OCI-LY3 (cell line): ENCODE data around the gene TTC22.

ENCODE experiments used
- EZH2phosphoT487 ChIP-seq: fragments of 200-600 bp; shearing (Covaris generic); IDR thresholded peaks from 2 replicates; pipeline ENCODE4 v1.6.1; 2018; ENCODE audit warnings: antibody characterized with exemption, mixed run types, low read depth
- TF ChIP-seq, protein P1 (sequence below): fragments of 200-600, 300-600 bp; sonication (generic); IDR thresholded peaks from 2 replicates; pipeline ENCODE4 v1.5.1; 2014; ENCODE audit warnings: antibody characterized with exemption, low read length, low read depth

DNA sequence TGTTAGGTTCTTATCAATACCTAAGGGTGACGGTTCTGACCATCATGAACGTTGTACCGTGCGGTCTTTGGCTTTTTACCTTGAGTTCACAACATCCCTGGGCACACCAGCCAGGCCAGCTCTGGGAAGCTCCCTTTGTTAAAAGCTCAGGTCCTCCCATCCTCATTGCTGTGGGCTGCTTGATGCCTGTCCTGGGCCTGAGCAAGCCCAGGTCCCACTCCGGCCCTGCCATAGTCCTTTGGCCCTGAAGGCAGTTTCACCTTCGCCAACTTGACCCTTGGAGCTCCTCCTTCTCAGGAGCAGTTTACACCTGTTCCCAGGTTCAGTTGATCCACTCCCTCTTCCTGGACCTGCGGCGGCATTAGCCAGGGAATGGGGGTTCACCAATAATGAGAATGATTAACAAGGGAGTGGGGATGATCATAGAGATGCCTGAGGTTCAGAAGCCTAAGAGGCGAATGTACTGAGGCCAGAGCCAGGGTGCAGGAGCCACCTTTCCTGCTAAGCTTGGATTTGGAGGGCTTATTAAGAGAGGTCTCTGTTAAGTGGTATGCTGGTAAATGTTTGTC, 45.7 kb upstream of the TTC22 start:
- TF ChIP-seq, protein P1, sequence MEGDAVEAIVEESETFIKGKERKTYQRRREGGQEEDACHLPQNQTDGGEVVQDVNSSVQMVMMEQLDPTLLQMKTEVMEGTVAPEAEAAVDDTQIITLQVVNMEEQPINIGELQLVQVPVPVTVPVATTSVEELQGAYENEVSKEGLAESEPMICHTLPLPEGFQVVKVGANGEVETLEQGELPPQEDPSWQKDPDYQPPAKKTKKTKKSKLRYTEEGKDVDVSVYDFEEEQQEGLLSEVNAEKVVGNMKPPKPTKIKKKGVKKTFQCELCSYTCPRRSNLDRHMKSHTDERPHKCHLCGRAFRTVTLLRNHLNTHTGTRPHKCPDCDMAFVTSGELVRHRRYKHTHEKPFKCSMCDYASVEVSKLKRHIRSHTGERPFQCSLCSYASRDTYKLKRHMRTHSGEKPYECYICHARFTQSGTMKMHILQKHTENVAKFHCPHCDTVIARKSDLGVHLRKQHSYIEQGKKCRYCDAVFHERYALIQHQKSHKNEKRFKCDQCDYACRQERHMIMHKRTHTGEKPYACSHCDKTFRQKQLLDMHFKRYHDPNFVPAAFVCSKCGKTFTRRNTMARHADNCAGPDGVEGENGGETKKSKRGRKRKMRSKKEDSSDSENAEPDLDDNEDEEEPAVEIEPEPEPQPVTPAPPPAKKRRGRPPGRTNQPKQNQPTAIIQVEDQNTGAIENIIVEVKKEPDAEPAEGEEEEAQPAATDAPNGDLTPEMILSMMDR = no peak
- TF ChIP-seq EZH2phosphoT487 = no peak
